Fibroblast of peridontal ligament (primary cell): Measurements from ENCODE around the gene EGLN3.
"Not testable (repeated sequence)": the region's sequence is repeated elsewhere in the genome, so short reads cannot be mapped to it uniquely, and the experiment has no call there.

ENCODE experiments used
- DNase-seq: peaks from one replicate; pipeline ENCODE4 v3.0.0-alpha.2; 2010; ENCODE audit errors: extremely low read depth

Gene EGLN3

DNA sequence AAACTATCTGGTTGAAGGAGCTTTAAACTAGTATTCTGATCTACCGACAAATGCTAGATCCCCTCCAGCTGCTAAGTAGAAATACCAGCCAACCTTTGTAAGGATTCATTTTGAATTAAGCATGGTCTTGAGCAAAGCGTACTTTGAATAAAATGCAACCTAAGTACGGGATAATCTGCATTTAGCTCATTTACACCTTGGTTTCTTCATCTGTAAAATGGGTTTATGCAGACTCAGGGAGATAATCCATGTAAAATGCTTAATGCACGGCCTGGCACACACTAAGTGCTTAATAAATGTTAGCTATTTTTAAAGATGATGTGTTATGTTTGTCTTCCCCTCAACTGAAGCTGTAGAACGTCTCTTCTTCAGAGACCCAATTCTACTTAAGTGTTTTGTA lies 15.9 kb downstream of the EGLN3 start:
- no peak for DNase-seq

DNA sequence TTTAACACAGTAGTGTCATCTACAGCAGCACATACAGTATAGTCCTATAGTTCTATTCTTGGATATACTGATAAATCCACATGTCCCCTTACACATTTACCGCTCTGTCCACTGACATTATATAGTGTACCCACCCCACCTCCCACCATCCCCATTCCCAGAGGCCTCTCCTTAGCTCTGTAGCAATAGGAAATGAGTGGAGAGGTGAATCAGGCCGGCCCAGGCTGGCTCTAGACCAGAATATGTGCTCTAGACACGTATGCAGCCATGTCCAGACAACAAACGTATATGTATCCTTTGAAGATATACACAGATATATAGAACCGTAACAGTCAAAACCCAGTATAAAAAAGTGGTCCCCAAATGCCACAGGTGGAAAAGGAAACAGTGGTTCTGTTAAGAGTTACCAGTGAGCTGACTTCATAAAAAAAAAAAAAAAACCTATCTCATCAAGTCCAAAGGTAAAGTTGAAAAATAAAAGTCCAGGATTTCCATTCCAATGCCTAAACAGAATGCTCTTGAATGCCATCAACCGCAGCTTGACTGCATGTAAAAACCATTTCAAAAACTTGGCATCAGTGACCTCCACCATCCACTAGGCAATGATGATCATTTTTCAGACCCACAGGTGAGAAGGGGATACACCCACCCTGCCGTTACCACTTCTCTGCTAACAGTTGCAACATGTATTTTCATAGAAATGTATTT lies 16.7 kb downstream of the EGLN3 start:
- DNase-seq, result no peak

- DNase-seq, result no peak
Measured at GRCh38 chr14:33933386-33933933, 17.4 kb downstream of the EGLN3 start.

DNA sequence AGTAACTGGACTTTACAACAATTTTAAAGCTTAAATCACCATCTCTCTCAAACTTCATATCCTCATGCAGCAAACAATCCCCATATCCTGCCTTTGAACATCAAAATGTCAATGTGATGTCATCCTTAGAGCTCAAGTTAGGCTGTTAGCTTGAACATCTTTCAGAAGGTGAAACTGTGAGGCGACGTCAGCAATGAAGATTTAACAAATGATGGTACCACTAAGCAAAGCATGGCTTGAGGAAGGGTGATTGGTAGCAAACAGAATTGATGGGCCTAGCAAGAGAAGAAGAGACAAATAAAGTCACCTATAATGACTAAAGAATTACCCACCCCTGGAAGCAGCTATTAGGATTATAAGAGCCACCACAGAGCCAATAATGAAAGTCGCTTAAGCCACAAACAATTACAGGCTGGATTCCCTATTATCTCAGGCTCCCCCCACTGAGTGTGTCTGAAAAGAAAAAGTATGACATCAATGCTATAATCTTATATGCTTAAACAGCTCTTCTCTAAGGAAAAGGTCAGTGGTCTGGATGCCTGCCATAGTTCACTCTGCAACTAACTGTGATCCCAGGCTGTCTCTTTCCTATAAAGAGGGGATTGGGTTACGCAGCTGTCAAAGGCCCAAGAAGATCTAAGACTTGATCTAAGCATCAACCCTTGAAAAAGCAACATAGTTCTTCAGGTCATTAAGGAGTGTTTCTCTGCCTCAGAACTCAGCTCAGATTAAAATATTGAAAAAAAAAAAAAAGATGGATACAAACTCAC lies 18.1 kb downstream of the EGLN3 start:
- DNase-seq, result no peak

DNA sequence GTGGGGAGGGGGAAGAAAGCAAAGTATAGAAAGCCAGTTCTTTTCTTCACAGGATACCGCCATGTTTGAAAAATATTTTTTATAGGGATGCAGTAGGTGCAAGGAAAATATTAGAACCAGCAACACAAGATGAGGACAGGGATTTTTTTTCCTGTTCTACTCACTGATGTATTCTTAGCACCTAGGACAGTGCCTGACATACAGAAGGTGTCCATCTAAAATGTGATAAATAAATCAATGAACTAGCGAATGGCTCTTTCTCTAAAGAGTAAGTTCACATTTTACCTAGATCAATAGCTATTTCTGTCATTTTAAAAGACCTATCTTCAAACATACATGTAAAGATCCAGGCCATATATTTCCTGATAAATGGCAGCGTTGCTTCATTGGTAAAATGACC lies 18.8 kb downstream of the EGLN3 start:
- DNase-seq, result no peak

DNA sequence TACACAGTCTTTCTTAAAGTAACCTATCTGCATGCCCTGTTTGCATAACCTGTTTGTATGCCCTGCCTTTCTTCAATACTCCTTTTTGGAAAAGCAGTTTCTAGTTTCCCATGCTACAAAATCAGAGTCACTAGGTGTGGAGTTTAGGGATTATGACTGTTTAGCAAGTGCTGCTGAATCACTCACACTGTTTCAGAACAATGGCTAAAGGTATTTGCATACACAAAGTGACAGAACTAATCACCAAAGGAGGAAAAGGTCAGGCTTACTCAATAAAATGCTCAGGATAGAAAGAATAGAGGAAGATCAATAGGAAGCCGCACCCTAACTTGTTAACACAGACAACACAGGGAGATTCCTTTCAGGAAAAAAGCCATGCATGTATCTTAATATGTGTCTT lies 19.4 kb downstream of the EGLN3 start:
- no peak for DNase-seq

- no peak for DNase-seq
Measured at GRCh38 chr14:33930439-33930838, 20.4 kb downstream of the EGLN3 start.

DNA sequence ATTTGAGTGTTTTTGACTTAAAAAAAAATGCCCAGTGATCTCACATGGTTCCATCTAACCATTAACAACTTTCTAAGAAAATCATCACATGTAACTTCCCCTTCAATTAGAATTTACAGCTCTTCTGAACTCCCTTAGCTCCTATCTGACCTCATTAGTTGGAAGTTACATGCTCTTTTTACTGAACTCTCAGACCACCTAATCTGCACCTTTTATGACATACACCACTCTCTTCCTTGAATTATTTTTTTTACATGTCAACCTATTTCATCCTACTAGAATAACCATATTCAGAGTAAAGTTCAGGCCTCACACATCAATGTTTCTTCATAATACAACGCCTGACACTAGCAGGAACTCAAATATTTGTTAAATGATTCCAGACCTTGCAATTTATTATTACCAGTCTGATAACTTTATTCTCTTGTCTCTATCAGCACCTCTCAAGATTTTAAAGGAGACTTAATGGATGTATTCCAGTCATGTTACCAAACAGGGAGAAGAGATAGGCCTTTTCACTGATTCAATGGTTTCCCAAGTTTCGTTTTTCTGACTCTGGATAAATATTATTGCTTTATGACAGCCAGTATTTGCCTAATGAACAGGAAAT lies 21.0 kb downstream of the EGLN3 start:
- no peak for DNase-seq

DNA sequence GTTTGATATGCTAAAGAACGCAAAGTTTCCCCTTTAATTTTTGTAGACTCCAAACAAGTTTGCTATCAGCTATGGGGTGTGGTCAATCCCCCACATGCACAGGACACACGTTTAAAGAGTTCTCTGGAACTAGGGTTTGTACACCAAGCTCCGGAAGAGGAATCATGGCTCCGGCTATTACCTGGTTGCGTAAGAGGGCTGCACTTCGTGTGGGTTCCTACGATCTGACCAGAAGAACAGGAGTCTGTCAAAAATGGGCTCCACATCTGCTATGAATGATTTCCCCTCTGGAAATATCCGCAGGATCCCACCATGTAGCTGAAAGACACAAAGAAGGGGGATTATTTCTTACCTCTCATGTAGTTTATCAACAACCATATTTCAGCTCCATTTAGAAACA lies 22.0 kb downstream of the EGLN3 start:
- no peak for DNase-seq

- no peak for DNase-seq
Measured at GRCh38 chr14:33927944-33928343, 22.9 kb downstream of the EGLN3 start.

- DNase-seq, result not testable (repeated sequence)
Measured at GRCh38 chr14:33926967-33927366, 23.9 kb downstream of the EGLN3 start.

GRCh38 chr14:33925946-33926345 lies 24.9 kb downstream of the EGLN3 start:
- no peak for DNase-seq

DNA sequence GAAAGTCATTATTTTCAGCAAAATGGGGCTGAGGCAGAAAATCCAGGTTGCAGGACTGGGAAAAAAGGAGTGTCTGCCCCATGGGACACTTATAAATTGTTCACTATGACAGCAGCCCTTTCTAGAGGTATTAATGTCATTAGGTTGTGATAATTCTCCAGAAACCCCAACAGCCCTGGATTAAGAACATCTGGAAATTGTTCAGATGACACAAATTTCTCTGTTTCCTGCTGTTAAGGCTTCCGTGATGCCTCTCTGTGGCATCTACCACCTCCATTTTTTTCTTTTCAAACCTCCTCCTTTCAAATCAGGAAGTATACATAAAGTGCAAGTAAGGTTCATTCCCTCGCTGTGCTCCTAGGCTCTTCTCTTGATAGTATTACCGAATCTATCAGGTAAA lies 25.6 kb downstream of the EGLN3 start:
- no peak for DNase-seq

DNA sequence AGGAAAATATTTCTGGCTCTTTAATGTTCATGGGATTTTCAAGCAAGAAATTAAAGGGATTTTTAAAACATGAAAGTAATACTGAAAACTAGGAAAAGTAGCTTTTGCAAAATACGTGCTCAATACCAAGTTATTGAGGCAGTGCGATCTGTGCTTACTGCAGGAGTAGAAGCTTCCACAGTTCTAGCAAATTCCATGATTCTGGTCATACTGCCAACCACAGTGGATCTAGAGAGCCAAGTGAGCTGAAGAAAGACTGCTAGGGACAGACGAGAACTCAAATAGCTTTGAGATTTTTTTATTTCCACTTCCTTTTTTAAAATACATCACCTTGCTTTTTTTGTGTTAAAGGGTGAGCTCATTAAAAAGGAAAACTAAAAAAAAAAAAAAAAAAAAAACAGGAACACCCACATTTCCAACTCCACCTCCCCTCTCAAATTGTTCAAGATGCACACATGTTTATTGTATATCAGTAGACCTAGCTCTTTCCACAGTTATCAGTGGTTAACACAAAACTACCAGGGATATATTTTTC lies 26.2 kb downstream of the EGLN3 start:
- no peak for DNase-seq

DNA sequence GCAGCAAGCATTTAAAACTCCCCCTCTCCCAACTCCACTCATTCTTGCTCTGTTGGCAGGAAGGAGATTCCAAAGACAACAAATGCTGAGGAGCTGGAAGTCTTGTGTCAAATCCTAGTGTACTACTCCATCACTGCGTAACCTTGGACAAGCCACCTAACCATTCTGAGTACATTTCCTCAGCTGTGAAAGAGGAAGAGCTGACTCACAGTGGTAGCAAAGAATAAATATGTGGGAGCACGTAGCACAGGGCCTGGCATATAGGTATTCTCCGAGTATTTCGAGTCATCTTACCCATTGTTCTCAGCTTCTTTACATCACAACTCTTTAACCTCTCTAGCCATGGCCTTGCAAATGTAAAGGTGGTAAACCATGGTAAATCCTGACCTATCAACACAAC lies 28.7 kb downstream of the EGLN3 start:
- no peak for DNase-seq

DNA sequence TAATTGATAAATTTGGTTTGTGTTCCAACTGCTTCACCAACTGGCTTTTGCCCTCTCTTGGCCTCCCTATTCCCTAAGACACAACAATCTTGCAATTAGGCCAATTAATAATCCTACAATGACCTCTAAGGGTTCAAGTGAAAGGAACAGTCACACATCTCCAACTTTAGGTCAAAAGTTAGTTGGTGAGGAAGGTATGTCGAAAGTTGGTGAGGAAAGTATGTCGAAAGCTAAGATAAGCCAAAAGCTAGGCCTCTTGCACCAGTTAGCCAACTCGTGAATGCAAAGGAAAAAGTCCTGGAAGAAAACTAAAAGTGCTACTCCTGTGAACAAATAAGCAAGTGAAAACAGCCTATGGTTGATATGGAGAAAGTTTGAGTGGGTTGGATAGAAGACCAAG lies 32.6 kb downstream of the EGLN3 start:
- DNase-seq, result no peak

- no peak for DNase-seq
Measured at GRCh38 chr14:33917661-33918060, 33.2 kb downstream of the EGLN3 start.

GRCh38 chr14:33916663-33917565 lies 34.0 kb downstream of the EGLN3 start:
- DNase-seq, result no peak

DNA sequence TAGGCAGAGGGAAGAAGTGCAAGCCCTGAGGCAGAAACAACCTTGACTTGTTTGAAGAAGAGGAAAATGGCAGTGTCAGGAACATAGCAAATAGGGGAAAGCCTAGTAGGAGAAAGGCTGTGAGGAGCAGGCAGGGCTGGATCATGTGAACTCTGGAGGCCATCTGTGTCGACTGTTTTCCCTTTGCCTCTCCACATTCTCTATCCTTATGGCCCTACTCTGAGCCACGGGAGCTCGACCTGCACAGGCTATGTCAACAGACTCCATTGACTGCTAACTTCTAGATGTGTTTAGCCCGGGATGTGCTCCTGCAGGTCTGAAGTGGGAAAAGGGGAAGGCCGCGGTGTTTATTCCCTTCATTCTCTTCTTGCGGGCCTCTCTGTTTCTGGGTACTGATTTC lies 35.2 kb downstream of the EGLN3 start:
- no peak for DNase-seq

DNA sequence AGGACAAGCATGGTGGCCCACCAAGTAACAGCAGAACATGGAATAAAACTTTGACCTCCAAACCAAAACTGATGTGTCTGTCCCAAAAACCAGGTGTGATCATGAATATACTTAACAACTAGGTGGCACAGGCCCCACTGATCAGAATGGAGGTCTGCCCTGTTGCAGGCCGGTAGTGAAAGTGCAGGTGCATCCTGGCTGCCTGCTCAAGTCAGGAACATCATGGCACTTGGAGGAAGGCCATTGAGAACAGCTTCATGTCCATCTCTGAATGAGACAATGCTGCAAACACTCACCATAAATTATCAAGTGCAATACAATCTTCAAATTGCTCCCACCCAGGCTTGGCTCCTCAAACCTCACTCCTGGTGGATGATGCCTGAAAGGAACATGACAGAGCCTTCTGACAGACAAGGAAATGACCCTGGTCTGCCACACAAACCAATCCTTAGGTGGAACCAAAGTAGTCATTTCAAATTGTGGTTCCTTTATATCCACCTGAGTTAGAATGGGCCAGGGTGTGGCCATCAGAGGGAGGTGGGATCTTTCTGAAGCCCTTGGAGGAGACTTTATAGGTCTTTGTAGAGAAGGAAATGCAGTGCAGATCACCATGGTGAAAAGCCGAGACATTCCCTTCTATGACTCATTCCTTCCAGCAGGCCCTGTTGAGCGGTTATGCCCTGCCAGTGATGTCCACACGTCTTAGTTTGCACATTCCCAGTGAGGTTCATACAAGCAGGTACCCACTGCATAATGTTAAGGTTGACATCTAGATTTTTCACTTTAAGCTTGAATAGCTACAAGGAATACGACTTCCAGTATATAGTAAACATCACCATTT lies 36.0 kb downstream of the EGLN3 start:
- no peak for DNase-seq

GRCh38 chr14:33911046-33911445 lies 39.8 kb downstream of the EGLN3 start:
- no peak for DNase-seq
